Stimulated activated CD8-positive, alpha-beta memory T cell treated with anti-CD3 and anti-CD28 coated beads, Interleukin-4, amount 100 ng/mL, for 4 hours (primary cell): ENCODE data around the gene ZBTB20.

Source experiments
- DNase-seq, 2 donors: peaks; one replicate each; pipeline ENCODE4 v3.0.0-alpha.2; 2020; ENCODE audit warnings: low read depth in 2 of 2, low spot score in 1 of 2

ZBTB20 gene

GRCh38 chr3:114496874-114497273 is 650.2 kb downstream of the ZBTB20 start:
- no peak for DNase-seq

- no peak for DNase-seq
Measured at GRCh38 chr3:114496466-114496865, 650.6 kb downstream of the ZBTB20 start.

GRCh38 chr3:114496021-114496434 is 651.1 kb downstream of the ZBTB20 start:
- DNase-seq, result no peak

GRCh38 chr3:114494498-114494897 is 652.6 kb downstream of the ZBTB20 start:
- no peak for DNase-seq

- no peak for DNase-seq
Measured at GRCh38 chr3:114490829-114491228, 656.3 kb downstream of the ZBTB20 start.

- DNase-seq, result no peak
Measured at GRCh38 chr3:114487502-114487901, 659.6 kb downstream of the ZBTB20 start.

GRCh38 chr3:114484919-114485318 is 662.2 kb downstream of the ZBTB20 start:
- no peak for DNase-seq

- DNase-seq, result no peak
Measured at GRCh38 chr3:114481113-114481512, 666.0 kb downstream of the ZBTB20 start.

- DNase-seq, result no peak
Measured at GRCh38 chr3:114480442-114480841, 666.6 kb downstream of the ZBTB20 start.

- no peak for DNase-seq
Measured at GRCh38 chr3:114478801-114479200, 668.3 kb downstream of the ZBTB20 start.

GRCh38 chr3:114476511-114476910 is 670.6 kb downstream of the ZBTB20 start:
- DNase-seq, result no peak

- no peak for DNase-seq
Measured at GRCh38 chr3:114471478-114471877, 675.6 kb downstream of the ZBTB20 start.

GRCh38 chr3:114469070-114469469 is 678.0 kb downstream of the ZBTB20 start:
- no peak for DNase-seq

GRCh38 chr3:114466816-114467215 is 680.3 kb downstream of the ZBTB20 start:
- DNase-seq, result no peak

- DNase-seq, result no peak
Measured at GRCh38 chr3:114466251-114466650, 680.8 kb downstream of the ZBTB20 start.

- no peak for DNase-seq
Measured at GRCh38 chr3:114464548-114464947, 682.5 kb downstream of the ZBTB20 start.

GRCh38 chr3:114462750-114463149 is 684.3 kb downstream of the ZBTB20 start:
- no peak for DNase-seq

- DNase-seq, result no peak
Measured at GRCh38 chr3:114460459-114460858, 686.6 kb downstream of the ZBTB20 start.

GRCh38 chr3:114456742-114457141 is 690.3 kb downstream of the ZBTB20 start:
- DNase-seq, result no peak

- no peak for DNase-seq
Measured at GRCh38 chr3:114455432-114455831, 691.7 kb downstream of the ZBTB20 start.

GRCh38 chr3:114454551-114455251 is 692.4 kb downstream of the ZBTB20 start:
- DNase-seq, result no peak

- DNase-seq, result no peak
Measured at GRCh38 chr3:114453361-114453780, 693.7 kb downstream of the ZBTB20 start.

GRCh38 chr3:114452937-114453336 is 694.2 kb downstream of the ZBTB20 start:
- DNase-seq, result no peak
